H9 (cell line): ENCODE data around the gene CBLB. TPM values are rescaled to one million over a fixed set of nuclear protein-coding genes. Genes with fewer than 3 reads are reported as not detected.

Experiments used
- DNase-seq: peaks from one replicate; pipeline ENCODE4 v3.0.0-alpha.2; 2017
- H2AFZ ChIP-seq: one replicate; pipeline ENCODE4 v1.6.1; 2013; ENCODE audit warnings: mild to moderate bottlenecking, low read length, control low read depth, moderate library complexity
- H2AK5ac ChIP-seq: 2 replicates; pipeline ENCODE4 v1.6.1; 2013; ENCODE audit warnings: low read length, control low read depth, mixed read lengths; ENCODE audit not compliant: insufficient read length
- H2BK120ac ChIP-seq: one replicate; pipeline ENCODE4 v1.6.1; 2013; ENCODE audit warnings: low read depth, mild to moderate bottlenecking, low read length, control low read depth, inconsistent platforms; ENCODE audit not compliant: poor library complexity, severe bottlenecking
- H2BK12ac ChIP-seq: 2 replicates; pipeline ENCODE4 v1.6.1; 2013; ENCODE audit warnings: low read length, control low read depth, mixed read lengths, low read depth; ENCODE audit not compliant: insufficient read length
- H2BK15ac ChIP-seq: 2 replicates; pipeline ENCODE4 v1.6.1; 2013; ENCODE audit warnings: low read depth, low read length, control low read depth
- H2BK20ac ChIP-seq: one replicate; pipeline ENCODE4 v1.6.1; 2013; ENCODE audit warnings: low read depth, mild to moderate bottlenecking, low read length, control low read depth, inconsistent platforms; ENCODE audit not compliant: poor library complexity, severe bottlenecking
- H2BK5ac ChIP-seq: 2 replicates; pipeline ENCODE4 v1.6.1; 2013; ENCODE audit warnings: low read length, control low read depth, mixed read lengths; ENCODE audit not compliant: insufficient read length
- H3K14ac ChIP-seq: 2 replicates; pipeline ENCODE4 v1.6.1; 2013; ENCODE audit warnings: low read length, control low read depth; ENCODE audit not compliant: insufficient read depth
- H3K18ac ChIP-seq: 2 replicates; pipeline ENCODE4 v1.6.1; 2013; ENCODE audit warnings: low read depth, mild to moderate bottlenecking, mixed read lengths, low read length, control low read depth; ENCODE audit not compliant: insufficient read length
- H3K23ac ChIP-seq: 2 replicates; pipeline ENCODE4 v1.6.1; 2013; ENCODE audit warnings: low read length, control low read depth, mixed read lengths, low read depth; ENCODE audit not compliant: insufficient read length
- H3K23me2 ChIP-seq: 2 replicates; pipeline ENCODE4 v1.6.1; 2013; ENCODE audit warnings: low read depth, mild to moderate bottlenecking, mixed read lengths, low read length, control low read depth; ENCODE audit not compliant: insufficient read length, poor library complexity, severe bottlenecking
- H3K27ac ChIP-seq: 2 replicates; pipeline ENCODE4 v1.5.1; 2013; ENCODE audit warnings: low read length, control low read depth, mixed read lengths, low read depth; ENCODE audit not compliant: insufficient read length
- H3K27me3 ChIP-seq: 2 replicates; pipeline ENCODE4 v1.6.1; 2013; ENCODE audit warnings: low read length, control low read depth, inconsistent platforms; ENCODE audit not compliant: insufficient read depth
- H3K4ac ChIP-seq: 2 replicates; pipeline ENCODE4 v1.6.1; 2013; ENCODE audit warnings: low read depth, mild to moderate bottlenecking, control low read depth, inconsistent platforms, low read length, moderate library complexity
- H3K4me1 ChIP-seq: 2 replicates; pipeline ENCODE4 v1.6.1; 2013; ENCODE audit warnings: low read length, control low read depth, inconsistent platforms; ENCODE audit not compliant: insufficient read depth
- H3K4me2 ChIP-seq: 2 replicates; pipeline ENCODE4 v1.6.1; 2013; ENCODE audit warnings: low read length, control low read depth, mixed read lengths; ENCODE audit not compliant: insufficient read length, insufficient read depth
- H3K56ac ChIP-seq: 2 replicates; pipeline ENCODE4 v1.6.1; 2013; ENCODE audit warnings: low read depth, mild to moderate bottlenecking, mixed read lengths, low read length, control low read depth; ENCODE audit not compliant: insufficient read length
- H3K79me1 ChIP-seq: 2 replicates; pipeline ENCODE4 v1.6.1; 2013; ENCODE audit warnings: low read depth, mild to moderate bottlenecking, moderate library complexity, low read length, control low read depth, inconsistent platforms; ENCODE audit not compliant: insufficient read depth, poor library complexity, severe bottlenecking
- H3K79me2 ChIP-seq: 2 replicates; pipeline ENCODE4 v1.6.1; 2013; ENCODE audit warnings: low read length, control low read depth, inconsistent platforms; ENCODE audit not compliant: insufficient read depth
- H3K9ac ChIP-seq: 2 replicates; pipeline ENCODE4 v1.6.1; 2013; ENCODE audit warnings: low read length, control low read depth, mixed read lengths; ENCODE audit not compliant: insufficient read length; ENCODE audit errors: extremely low read depth
- H3K9me3 ChIP-seq: one replicate; pipeline ENCODE4 v1.6.1; 2013; ENCODE audit warnings: low read depth, low read length, inconsistent platforms; ENCODE audit not compliant: control insufficient read depth
- H3T11ph ChIP-seq: one replicate; pipeline ENCODE4 v1.6.1; 2013; ENCODE audit warnings: mild to moderate bottlenecking, low read length, control low read depth, inconsistent platforms
- H4K20me1 ChIP-seq: one replicate; pipeline ENCODE4 v1.6.1; 2013; ENCODE audit not compliant: control insufficient read depth, insufficient read length, insufficient read depth
- H4K5ac ChIP-seq: 2 replicates; pipeline ENCODE4 v1.6.1; 2013; ENCODE audit warnings: low read depth, mild to moderate bottlenecking, mixed read lengths, low read length, control low read depth; ENCODE audit not compliant: insufficient read length
- H4K8ac ChIP-seq: replicated peaks from 2 replicates; pipeline ENCODE4 v1.6.1; 2013; ENCODE audit warnings: low read length, control low read depth, mixed read lengths, low read depth; ENCODE audit not compliant: insufficient read length
- H4K91ac ChIP-seq: 2 replicates; pipeline ENCODE4 v1.6.1; 2013; ENCODE audit warnings: low read depth, mild to moderate bottlenecking, moderate library complexity, mixed read lengths, low read length, control low read depth; ENCODE audit not compliant: insufficient read length
- H3K27ac Mint-ChIP-seq, 3 experiments: 2 replicates in 2 of 3; 3 replicates in 1 of 3; pipeline ENCODE4 v1.8.0; 2020 to 2021; ENCODE audit warnings: mixed read lengths in 3 of 3, mild to moderate bottlenecking in 1 of 3, moderate library complexity in 1 of 3
- H3K27me3 Mint-ChIP-seq: 2 replicates; pipeline ENCODE4 v1.8.0; 2021; ENCODE audit warnings: low read depth, mild to moderate bottlenecking, moderate library complexity, mixed read lengths
- H3K36me3 Mint-ChIP-seq, 3 experiments: 2 replicates in 2 of 3; 3 replicates in 1 of 3; pipeline ENCODE4 v1.8.0; 2020 to 2021; ENCODE audit warnings: low read depth in 3 of 3, mixed read lengths in 3 of 3; ENCODE audit not compliant: insufficient read depth in 1 of 3
- H3K4me1 Mint-ChIP-seq, 2 experiments: 2 replicates each; pipeline ENCODE4 v1.8.0; 2020; ENCODE audit warnings: mixed read lengths in 2 of 2
- H3K4me3 Mint-ChIP-seq, 2 experiments: 2 replicates in 1 of 2; 3 replicates in 1 of 2; pipeline ENCODE4 v1.8.0; 2020 to 2021; ENCODE audit warnings: mild to moderate bottlenecking in 2 of 2, mixed read lengths in 2 of 2, moderate library complexity in 1 of 2
- H3K9me3 Mint-ChIP-seq, 2 experiments: 2 replicates in 1 of 2; 3 replicates in 1 of 2; pipeline ENCODE4 v1.8.0; 2020; ENCODE audit warnings: mild to moderate bottlenecking in 2 of 2, mixed read lengths in 2 of 2, moderate library complexity in 1 of 2
- WGBS: extraction: QIAGEN DNeasy Blood & Tissue Kit; methylation state at CpG from one replicate; pipeline ENCODE4 v1.1.7; 2013; ENCODE audit warnings: missing lambda C conversion rate, low lambda C conversion rate, mixed read lengths; ENCODE audit not compliant: insufficient read length; ENCODE audit errors: extremely low coverage; 5-methylcytosine and 5-hydroxymethylcytosine counted together
- total RNA-seq: library from RNA; stranded (reverse); gene quantifications from 2 replicates; pipeline ENCODE4 v1.2.1, GENCODE V29; 2021
- TF ChIP-seq, protein P1 (sequence below): fragments of 200-600 bp; sonication (generic); conservative IDR thresholded peaks from 3 replicates; pipeline ENCODE4 v1.8.0; 2021; ENCODE audit warnings: antibody characterized with exemption, mild to moderate bottlenecking

CBLB gene
- total RNA-seq, 1 experiment from 2014 or later = 25.7 TPM

DNA sequence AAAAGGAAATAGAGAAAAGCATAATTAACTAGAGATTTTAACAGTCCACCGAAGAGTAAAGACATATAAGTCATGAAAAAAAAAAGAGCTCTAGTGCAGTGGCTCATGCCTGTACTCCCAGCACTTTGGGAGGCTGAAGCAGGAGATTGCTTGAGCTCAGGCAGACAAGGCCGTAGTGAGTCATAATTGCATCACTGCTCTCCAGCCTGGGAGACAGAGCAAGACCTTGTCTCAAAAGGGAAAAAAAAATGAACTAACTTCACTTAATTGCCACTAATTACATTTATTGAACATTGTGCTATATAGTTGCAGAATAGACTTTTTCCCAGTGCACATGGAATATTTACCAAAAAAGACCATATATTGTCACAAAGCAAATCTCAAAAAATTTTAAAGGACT, 221.8 kb downstream of the CBLB start:
- H3K23ac ChIP-seq = no peak overlapping the region
- H3K23me2 ChIP-seq = no peaks in the 10 kb centered on the region
- no CpG with 5 or more reads among the region's 2 CpGs for WGBS
- no peak overlapping the region for H4K5ac ChIP-seq
- H4K91ac ChIP-seq = no peak overlapping the region
- H3K56ac ChIP-seq = no peak overlapping the region
- no peak overlapping the region for H3K14ac ChIP-seq
- H3K9me3 ChIP-seq = no peaks in the 10 kb centered on the region
- no peak overlapping the region for H3K4me2 ChIP-seq
- H4K8ac ChIP-seq = no peak overlapping the region
- no peak overlapping the region for H2AFZ ChIP-seq
- no peak overlapping the region for H2AK5ac ChIP-seq
- Mint-ChIP-seq H3K27me3 (no peaks in the 10 kb centered on the region), H3K9me3 (peaks cover 5% of the 10 kb centered on the region in 2 experiments; a peak in 4 of 5 replicates), H3K4me1 (no peaks in the 10 kb centered on the region; a peak in 1 of 4 replicates), H3K27ac (no peak overlapping the region), H3K4me3 (no peak overlapping the region), H3K36me3 (peaks cover 0 to 6% (median 4%) of the 10 kb centered on the region in 3 experiments; a peak in 3 of 7 replicates)
- H2BK15ac ChIP-seq = no peak overlapping the region
- H3K27ac ChIP-seq = no peak overlapping the region
- H3K79me1 ChIP-seq = no peaks in the 10 kb centered on the region
- no peak overlapping the region for H3K4ac ChIP-seq
- no peak overlapping the region for H2BK12ac ChIP-seq
- H2BK5ac ChIP-seq = no peak overlapping the region
- no peaks in the 10 kb centered on the region for H4K20me1 ChIP-seq
- H3T11ph ChIP-seq = no peak overlapping the region
- H2BK20ac ChIP-seq = no peak overlapping the region
- no peak overlapping the region for H2BK120ac ChIP-seq
- TF ChIP-seq, protein P1, sequence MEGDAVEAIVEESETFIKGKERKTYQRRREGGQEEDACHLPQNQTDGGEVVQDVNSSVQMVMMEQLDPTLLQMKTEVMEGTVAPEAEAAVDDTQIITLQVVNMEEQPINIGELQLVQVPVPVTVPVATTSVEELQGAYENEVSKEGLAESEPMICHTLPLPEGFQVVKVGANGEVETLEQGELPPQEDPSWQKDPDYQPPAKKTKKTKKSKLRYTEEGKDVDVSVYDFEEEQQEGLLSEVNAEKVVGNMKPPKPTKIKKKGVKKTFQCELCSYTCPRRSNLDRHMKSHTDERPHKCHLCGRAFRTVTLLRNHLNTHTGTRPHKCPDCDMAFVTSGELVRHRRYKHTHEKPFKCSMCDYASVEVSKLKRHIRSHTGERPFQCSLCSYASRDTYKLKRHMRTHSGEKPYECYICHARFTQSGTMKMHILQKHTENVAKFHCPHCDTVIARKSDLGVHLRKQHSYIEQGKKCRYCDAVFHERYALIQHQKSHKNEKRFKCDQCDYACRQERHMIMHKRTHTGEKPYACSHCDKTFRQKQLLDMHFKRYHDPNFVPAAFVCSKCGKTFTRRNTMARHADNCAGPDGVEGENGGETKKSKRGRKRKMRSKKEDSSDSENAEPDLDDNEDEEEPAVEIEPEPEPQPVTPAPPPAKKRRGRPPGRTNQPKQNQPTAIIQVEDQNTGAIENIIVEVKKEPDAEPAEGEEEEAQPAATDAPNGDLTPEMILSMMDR = no peak
- no peak overlapping the region for H3K9ac ChIP-seq
- no peak for DNase-seq
- no peaks in the 10 kb centered on the region for H3K79me2 ChIP-seq
- no peaks in the 10 kb centered on the region for H3K4me1 ChIP-seq
- no peak overlapping the region for H3K18ac ChIP-seq
- H3K27me3 ChIP-seq = no peaks in the 10 kb centered on the region
